GDM1 (cell line): ENCODE measurements around the gene RELB.

Experiments
- DNase-seq: peaks from one replicate; lab custom pipeline; 2025; lab: John Stamatoyannopoulos, UW

Gene RELB

DNA sequence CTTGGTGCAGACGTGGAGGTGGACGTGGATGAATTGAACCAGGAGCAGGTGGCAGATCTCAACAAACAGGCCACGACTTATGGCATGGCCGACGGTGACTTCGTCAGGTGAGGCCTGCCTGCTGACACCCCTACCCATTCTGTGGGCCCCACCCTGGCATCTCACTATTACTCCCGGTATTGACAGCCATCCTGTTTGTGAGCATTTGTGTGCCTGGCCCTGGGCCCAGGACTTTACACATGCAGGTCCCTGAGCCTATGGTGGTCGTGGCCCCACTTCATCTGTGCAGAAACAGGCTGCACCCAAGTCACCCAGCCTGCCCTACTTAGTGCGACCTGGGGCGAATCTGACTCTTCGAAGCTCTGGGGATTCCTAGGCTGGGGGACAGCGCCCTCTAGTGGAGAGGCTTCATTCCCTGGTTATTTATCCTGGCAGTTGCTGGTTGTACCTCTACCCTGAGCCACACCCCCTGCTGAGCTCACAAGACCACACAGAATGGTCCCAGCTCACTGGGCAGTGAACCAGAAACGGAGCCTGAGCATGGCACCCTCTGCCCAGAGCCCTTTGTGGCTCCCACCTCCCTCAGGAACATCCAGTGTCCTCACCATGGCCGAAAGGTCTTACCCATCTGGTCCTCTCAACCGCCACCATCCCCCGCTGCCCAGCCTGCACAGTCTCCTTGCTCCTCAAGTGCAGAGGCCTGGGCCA lies 58.1 kb downstream of the RELB start:
- peak; percentile 50 for DNase-seq

DNA sequence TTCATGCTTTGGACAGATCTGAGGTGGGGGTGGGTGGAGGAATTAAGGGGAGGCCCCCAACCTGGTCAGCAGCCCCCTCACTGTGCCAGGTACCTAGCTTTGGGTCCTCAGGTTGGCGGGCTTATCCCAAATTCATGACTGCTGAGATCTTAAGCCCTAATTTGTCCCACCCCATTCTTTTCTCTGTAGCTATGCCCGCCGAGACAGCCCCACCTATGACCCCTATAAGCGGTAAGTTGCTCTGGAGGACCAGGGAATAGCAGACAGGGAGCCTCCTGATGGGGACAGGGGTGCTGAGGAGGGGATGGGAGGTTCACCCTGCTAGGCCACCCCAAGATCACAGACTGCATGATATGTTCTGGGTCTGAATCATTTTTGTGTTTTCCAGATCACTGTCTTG lies 60.7 kb downstream of the RELB start:
- no peak for DNase-seq

DNA sequence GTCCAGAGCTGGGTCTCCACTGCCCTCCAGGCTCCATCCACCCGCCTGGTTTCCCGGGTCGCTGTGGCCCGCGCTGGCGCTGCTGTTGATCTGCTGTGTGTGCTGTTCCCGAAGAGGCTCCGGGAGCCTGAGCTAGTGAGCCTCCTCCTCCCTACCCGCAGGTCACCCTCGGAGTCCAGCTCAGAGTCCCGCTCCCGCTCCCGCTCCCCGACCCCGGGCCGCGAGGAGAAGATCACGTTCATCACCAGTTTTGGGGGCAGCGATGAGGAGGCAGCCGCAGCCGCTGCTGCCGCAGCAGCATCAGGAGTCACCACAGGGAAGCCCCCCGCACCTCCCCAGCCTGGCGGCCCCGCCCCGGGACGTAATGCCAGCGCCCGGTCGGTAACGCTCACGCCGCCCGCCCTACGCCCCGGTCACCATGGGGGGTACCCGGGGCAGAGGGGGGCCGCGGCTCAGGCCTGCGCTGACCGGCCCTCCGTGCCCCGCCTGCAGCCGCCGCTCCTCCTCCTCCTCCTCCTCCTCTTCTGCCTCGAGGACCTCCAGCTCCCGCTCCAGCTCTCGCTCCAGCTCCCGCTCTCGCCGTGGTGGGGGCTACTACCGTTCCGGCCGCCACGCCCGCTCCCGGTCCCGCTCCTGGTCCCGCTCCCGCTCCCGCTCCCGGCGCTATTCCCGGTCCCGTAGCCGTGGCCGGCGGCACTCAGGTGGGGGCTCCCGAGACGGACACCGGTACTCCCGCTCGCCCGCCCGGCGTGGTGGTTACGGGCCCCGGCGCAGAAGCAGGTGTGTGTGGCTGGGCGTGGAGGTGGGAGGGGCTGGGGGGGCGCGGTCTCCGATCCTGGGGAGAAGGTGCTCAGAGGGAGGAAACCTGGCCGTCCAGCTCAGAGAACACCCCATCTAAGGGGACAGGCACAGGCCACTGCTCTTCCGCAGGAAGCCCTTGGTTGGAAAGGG lies 62.9 kb downstream of the RELB start:
- no peak for DNase-seq

- DNase-seq, result no peak
Measured at GRCh38 chr19:45066921-45067661, 65.8 kb downstream of the RELB start.

DNA sequence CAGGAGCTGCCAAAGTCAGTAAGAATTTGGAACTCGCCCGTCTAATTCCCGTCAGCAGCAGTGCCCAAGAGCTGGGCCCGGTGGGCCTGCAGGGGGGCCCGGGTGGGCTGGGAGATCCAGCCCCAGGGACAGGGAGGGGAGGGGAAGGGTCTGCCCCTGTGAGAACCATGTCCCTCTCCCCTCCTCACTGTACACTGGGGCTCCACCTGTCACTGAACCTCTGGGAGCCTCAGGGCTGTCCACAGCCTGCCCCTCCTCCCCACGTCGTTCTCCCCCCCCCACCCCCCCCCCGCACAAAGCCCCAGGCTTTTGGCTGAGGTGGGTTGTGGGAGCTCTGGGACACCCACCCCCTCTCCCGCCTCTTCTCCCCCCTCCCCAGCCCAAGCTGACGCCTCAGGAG lies 66.8 kb downstream of the RELB start:
- DNase-seq, result no peak

GRCh38 chr19:45069056-45069455 lies 67.8 kb downstream of the RELB start:
- no peak for DNase-seq

DNA sequence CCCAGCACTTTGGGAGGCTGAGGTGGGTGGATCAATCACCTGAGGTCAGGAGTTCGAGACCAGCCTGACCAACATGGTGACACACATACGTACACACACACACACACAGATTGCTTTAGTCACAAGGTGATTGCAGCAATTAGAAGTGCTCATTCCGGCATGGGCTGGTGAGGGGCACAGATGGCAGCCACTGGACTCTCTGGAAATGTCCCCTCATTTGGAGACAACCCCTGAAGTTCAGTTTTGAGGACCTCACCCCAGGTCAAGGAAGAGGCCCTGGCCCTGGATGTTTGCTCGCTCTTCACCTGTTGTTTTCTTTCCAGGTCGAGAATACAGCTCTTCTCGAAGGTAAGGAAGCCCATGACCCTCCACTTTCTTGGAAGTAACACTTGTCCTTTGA lies 69.0 kb downstream of the RELB start:
- no peak for DNase-seq

DNA sequence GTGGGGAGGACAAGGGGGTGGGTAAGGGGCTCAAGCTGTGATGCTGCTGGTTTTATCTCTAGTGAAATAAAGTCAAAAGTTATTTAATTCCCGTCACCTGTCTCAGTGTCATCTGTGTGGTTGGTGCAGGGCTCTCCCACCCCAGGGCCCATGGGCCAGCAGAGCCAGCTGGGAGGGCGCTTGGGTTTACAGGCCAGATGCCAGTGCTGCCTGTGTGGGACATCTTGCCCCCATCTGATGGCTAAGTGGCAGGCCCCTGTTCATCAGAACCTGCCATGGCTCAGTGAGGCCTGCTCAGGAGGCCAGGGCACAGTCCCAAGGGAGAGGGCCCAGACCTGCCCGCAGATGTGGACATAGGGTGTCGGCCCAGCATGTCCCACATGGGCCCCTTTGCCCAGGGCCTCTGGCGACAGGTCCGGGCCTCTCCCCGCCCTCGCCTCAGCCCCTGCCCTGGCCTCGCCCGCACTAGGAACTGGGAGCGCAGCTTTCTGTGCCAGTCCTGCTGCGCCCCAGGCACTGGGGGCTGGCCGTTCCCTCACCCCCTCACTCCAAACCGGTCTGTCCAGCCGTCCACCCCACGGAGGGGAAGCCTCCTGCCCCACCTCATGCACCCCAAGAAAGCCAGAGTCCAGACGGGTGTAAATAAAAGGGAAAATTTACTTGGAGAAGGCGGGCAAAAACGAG lies 69.7 kb downstream of the RELB start:
- no peak for DNase-seq

GRCh38 chr19:45071545-45071938 lies 70.3 kb downstream of the RELB start:
- no peak for DNase-seq

GRCh38 chr19:45071969-45072790 lies 70.9 kb downstream of the RELB start:
- DNase-seq, result no peak

DNA sequence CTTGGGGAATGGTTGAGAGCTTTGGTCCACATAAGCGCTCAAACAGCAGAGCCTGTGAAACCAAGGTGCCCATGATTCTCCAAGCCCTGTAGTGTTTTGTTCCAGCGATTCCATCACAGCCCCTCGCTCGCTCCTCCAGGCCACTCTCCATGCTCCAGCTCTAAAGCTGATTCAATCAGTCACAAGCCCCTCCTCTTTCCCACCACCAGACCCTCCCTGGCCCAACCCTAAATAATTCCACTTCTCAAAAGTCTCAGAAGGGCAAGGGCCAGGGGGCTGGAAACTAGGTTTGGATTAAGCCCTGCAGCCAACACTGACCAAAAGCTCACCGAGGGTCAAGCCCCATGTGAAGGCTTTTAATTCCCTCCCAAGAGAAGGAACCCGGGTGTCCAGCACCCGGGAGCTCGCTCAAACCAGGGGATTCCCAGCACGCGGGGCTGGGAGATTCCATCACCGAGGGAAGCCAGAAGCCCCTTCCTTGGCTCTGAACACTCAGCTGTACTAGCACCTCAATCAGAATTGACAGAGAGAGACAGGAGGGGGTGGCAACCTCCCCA lies 73.6 kb downstream of the RELB start:
- no peak for DNase-seq

GRCh38 chr19:45075301-45076028 lies 74.2 kb downstream of the RELB start:
- peak; percentile 81 for DNase-seq

DNA sequence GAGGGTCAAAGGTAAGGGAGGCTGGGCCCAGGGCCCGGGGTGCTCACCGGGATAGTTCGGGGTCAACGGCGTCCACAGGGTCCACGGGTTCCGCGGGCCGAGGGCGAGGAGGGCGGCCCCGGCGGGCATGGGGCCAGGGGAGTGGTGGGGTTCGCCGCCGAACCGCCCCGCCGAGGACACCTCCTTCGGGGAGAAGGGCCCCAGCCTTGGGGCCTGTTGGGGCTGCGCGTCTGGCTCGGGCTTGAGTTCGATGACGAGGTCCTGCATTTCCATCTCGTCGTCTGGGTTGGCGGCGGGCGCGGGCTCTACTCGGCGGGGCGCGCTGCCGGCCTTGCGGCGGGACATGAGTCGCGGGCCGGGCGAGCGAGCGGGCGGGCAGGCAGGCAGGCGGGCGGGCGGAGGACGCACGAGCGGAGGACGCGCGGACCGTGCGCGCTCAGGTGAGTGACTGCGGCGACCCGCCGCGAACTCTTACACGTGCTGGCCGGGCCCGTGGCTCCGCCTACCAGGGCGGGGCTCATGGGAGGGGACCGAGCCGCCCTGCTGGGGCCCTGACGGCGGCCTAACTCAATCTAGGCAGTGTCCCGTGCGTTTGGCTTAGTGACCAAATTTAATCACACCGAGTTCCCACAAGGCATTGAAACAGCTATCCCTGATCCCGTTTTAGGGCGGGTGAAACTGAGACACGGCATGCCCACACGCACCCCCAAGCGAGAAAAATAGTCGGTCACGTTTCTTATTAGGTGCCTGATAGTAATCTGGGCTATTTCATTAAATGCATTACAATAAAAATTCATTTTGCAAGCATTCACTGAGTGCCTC lies 75.0 kb downstream of the RELB start, which contains the start of gene ZNF296:
TSS of gene ZNF296 (minus strand) at position 450 of the 822 bp plus-strand sequence. CDS start at position 345, 105 bp downstream.
- DNase-seq, result peak; percentile 62

DNA sequence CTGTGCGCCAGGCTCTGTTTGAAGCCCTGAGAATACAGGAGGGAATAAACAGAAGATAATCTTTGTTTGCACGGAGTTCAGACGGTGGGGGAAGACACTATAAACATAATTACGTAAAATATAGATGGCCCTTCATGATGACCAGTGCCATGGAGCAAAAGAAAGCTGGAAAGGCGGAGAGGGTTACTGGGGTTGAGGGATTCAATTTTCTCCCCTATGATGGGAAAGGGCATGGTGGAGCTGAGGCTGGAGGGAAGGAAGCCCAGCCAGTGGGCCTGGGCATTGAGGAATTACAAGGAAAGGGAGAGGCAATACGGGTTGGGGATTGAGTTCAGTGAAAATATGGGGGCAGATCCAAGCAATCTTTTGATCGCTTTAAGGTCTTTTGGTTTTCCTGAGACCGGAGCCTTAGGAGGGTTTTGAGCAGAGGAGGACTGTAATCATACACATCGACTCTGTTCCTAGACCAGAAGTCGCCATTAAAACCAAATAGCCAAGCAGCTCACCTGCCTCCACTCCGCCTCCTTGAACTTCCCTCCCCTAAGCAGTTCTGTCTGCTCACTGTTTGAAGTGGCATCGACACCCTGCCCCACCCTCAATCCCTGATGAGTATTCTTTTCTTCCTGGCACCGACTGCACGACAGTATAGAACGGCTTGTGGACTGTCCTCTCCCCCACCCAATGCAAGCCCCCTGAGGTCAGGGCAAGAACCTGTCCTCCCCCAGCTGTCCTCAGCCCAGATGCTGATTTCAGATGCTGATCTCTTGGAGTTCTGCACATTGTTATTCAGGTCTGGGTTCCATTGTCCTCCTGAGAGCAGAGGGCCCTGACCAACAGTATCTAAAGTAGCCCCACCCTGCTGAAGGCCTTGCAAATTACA lies 75.8 kb downstream of the RELB start:
- DNase-seq, result no peak

- no peak for DNase-seq
Measured at GRCh38 chr19:45078390-45079062, 77.3 kb downstream of the RELB start.

GRCh38 chr19:45079063-45079910 lies 78.0 kb downstream of the RELB start, which contains the start of gene GEMIN7:
TSS of gene GEMIN7 (plus strand) at chr19:45079260. CDS start at chr19:45090115, 10,855 bp downstream.
- DNase-seq, result peak; percentile 73
